ENCODE data around the gene ETNPPL. TPM values are rescaled to one million over a fixed set of nuclear protein-coding genes. Genes with fewer than 3 reads are reported as not detected.

ETNPPL gene
- total RNA-seq, 1 donor from 2014 or later, result 0.43 TPM

DNA sequence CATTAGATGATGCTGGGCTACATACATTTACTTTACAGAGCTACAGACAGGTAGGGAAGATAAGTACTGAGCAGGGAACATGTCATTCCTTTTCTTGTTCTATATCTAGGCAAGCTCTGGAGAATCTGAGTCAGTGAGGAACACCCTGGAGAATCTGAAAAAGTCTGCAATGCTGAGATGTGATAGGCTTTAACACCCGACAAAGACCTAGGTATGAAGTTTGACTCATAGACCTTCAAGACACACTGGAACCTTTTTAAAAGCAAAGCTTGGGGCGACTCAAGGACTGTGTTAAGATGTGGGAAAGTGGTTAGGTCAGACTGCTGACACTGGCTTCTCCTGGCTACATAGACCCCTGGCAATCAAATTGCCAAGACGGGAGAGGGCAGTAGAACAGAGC lies 69.6 kb downstream of the ETNPPL start:
- no peaks in the 10 kb centered on the region for H3K9me3 ChIP-seq (ENCODE audit: low read depth)
- Mint-ChIP-seq H3K4me1 (no peaks in the 10 kb centered on the region), H3K4me3 (no peak overlapping the region), H3K36me3 (no peaks in the 10 kb centered on the region), H3K9me3 (no peaks in the 10 kb centered on the region), H3K27ac (no peak overlapping the region), H3K27me3 (ENCODE audit: insufficient read depth, low read depth) (no peaks in the 10 kb centered on the region)
- no peak overlapping the region for H3K4me2 ChIP-seq
- no peaks in the 10 kb centered on the region for H3K27me3 ChIP-seq
- no peaks in the 10 kb centered on the region for H3F3A ChIP-seq (ENCODE audit: low read depth)
- no peak for TF ChIP-seq EZH2 (IDR thresholded peaks at IDR 0.05)
- no peak for TF ChIP-seq EZH2phosphoT487 (IDR thresholded peaks at IDR 0.05)
- TF ChIP-seq, protein P1, sequence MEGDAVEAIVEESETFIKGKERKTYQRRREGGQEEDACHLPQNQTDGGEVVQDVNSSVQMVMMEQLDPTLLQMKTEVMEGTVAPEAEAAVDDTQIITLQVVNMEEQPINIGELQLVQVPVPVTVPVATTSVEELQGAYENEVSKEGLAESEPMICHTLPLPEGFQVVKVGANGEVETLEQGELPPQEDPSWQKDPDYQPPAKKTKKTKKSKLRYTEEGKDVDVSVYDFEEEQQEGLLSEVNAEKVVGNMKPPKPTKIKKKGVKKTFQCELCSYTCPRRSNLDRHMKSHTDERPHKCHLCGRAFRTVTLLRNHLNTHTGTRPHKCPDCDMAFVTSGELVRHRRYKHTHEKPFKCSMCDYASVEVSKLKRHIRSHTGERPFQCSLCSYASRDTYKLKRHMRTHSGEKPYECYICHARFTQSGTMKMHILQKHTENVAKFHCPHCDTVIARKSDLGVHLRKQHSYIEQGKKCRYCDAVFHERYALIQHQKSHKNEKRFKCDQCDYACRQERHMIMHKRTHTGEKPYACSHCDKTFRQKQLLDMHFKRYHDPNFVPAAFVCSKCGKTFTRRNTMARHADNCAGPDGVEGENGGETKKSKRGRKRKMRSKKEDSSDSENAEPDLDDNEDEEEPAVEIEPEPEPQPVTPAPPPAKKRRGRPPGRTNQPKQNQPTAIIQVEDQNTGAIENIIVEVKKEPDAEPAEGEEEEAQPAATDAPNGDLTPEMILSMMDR (IDR thresholded peaks at IDR 0.05), result no peak
- no peak overlapping the region for H3K9ac ChIP-seq
- H3K79me2 ChIP-seq (ENCODE audit: low read depth), result no peaks in the 10 kb centered on the region
- no peaks in the 10 kb centered on the region for H3K4me1 ChIP-seq
- DNase-seq (ENCODE audit: low spot score), result no peak
- no peak overlapping the region for H3K27ac ChIP-seq
- H4K20me1 ChIP-seq (ENCODE audit: low read depth), result no peaks in the 10 kb centered on the region
- H3K36me3 ChIP-seq, result no peaks in the 10 kb centered on the region
- no peak overlapping the region for H3K4me3 ChIP-seq
- H2AFZ ChIP-seq (replicated peaks), result no peak overlapping the region

Other genes with a start within 250 kb of the ETNPPL start
- 1,625 and 2,510 TPM in 2 replicates for gene RPL34, start 142.5 kb downstream of the ETNPPL start, total RNA-seq (ENCODE audit: low replicate concordance)
- gene OSTC, start 112.5 kb downstream of the ETNPPL start, total RNA-seq (ENCODE audit: low replicate concordance), result 213 and 290 TPM in 2 replicates

Data from neural progenitor cell (in vitro differentiated cells).